Suprapubic skin (tissue), 4 donors: ENCODE measurements around the gene RNASEL.

ENCODE experiments used
- POLR2A ChIP-seq, 2 donors: fragments of 450-650 bp; IDR thresholded peaks; one replicate each; pipeline ENCODE4 v1.6.1; 2017; ENCODE audit warnings: antibody characterized with exemption in 2 of 2, mild to moderate bottlenecking in 2 of 2, moderate library complexity in 2 of 2
- POLR2AphosphoS5 ChIP-seq, 3 donors: sonication (generic); formaldehyde crosslinking; IDR thresholded peaks; one replicate each; pipeline ENCODE4 v1.6.1; 2017; ENCODE audit warnings: antibody characterized with exemption in 3 of 3
- TF ChIP-seq, protein P1 (sequence below), 2 donors: fragments of 200-600 bp in 1 of 2; fragments of 450-650 bp in 1 of 2; sonication (generic) in 1 of 2; IDR thresholded peaks; one replicate each; pipeline ENCODE4 v1.5.1; 2016 to 2019; ENCODE audit warnings: antibody characterized with exemption in 2 of 2, mild to moderate bottlenecking in 1 of 2, moderate library complexity in 1 of 2

DNA sequence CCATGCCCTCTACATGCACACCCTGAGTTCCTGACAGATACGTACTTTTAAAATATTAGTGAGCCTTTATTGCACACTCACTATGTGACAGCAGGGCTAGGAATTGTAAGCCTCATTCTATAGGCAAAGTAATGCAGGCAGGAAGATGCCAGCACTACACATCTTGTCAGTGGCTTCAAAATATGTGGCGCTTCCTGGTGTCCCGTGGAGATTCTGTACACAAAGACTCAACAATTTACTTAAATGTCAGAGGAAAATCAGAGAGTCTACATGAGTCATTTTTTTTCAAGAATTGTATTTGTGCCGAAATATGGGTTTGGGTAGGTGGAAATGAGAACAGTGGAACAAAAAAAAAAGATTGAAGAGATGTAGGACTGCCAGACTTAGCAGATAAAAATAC lies 27.6 kb downstream of the RNASEL start:
- TF ChIP-seq, protein P1, sequence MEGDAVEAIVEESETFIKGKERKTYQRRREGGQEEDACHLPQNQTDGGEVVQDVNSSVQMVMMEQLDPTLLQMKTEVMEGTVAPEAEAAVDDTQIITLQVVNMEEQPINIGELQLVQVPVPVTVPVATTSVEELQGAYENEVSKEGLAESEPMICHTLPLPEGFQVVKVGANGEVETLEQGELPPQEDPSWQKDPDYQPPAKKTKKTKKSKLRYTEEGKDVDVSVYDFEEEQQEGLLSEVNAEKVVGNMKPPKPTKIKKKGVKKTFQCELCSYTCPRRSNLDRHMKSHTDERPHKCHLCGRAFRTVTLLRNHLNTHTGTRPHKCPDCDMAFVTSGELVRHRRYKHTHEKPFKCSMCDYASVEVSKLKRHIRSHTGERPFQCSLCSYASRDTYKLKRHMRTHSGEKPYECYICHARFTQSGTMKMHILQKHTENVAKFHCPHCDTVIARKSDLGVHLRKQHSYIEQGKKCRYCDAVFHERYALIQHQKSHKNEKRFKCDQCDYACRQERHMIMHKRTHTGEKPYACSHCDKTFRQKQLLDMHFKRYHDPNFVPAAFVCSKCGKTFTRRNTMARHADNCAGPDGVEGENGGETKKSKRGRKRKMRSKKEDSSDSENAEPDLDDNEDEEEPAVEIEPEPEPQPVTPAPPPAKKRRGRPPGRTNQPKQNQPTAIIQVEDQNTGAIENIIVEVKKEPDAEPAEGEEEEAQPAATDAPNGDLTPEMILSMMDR (IDR thresholded peaks at IDR 0.05), result no peak
- TF ChIP-seq POLR2A (IDR thresholded peaks at IDR 0.05) (no peak), POLR2AphosphoS5 (IDR thresholded peaks at IDR 0.05) (no peak)
